CD4-positive, alpha-beta T cell treated with Interleukin-1 beta for 1 hour (primary cell): ENCODE data around the gene ARHGAP6.

Experiments
- DNase-seq, 2 donors: peaks; one replicate each; pipeline ENCODE4 v3.0.0-alpha.2; 2020 to 2022

The ARHGAP6 gene

DNA sequence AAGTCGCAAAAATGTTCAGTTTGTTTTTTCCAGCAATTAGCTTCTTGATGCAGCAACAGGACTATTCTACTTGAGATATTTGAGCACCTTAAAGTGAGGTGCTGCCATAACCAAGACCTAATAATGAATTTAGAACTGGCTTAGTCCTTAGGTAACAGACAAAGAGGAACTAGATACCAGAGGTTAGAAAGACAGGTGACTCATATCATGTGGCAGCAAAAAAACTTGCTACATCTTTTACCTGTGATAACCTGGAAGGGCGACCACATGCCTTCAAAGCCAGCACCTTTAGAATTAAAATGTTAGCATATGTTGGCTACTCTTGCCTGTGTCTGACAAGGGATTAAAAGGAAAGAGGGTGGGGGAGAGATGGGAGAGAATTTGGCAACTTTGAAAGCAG, 90.4 kb downstream of the ARHGAP6 start:
- DNase-seq, result no peak

DNA sequence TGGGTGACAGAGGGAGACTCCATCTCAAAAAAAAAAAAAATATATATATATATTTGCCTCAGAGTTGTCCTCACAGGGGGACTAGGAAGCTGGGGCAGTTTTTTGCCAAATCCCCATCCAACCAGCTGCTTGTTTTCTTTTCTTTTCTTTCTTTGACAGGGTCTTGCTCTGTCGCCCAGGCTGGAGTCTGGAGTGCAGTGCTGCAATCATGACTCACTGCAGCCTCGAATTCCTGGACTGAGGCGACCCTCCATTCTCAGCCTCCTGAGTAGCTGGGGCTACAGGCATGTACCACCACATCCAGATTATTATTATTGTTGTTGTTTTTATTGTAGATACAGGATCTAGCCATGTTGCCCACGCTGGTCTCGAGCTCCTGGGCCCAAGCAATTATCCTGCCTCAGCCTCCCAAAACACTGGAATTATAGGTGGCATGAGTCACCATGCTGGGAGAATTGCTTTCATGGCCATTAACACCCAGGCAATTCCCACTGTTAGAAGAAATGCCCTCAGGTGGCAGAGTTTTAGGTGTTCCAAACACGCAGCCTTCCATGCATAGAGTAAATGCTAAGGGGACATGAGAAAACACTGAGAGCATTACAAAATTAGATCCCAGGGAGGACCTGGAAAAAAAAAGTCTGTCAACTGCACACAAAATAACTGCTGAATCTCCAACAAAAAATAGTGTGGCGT, 98.0 kb downstream of the ARHGAP6 start:
- DNase-seq, result no peak

GRCh38 chrX:11566789-11567188, 98.9 kb downstream of the ARHGAP6 start:
- DNase-seq, result no peak

GRCh38 chrX:11566173-11566572, 99.5 kb downstream of the ARHGAP6 start:
- no peak for DNase-seq

DNA sequence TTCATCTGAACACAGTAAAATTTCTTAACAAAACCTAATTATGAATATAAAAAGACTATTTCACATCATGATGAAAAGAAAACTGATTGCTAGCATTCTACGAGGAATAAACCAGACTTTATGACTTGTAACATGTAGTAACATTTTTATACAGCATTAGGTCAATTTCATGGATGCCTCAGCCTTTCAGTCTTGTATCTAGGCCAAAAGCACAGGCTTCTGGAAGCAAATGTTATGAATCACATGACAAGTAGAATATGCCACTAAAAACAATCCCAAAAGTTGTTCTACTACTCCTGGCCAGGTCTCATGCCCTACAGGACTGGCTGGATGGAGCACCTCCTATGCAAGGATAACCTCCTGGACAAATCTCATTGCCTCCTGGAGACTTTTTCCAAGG, 101.2 kb downstream of the ARHGAP6 start:
- DNase-seq, result no peak

- no peak for DNase-seq
Measured at GRCh38 chrX:11562570-11562969, 103.2 kb downstream of the ARHGAP6 start.

DNA sequence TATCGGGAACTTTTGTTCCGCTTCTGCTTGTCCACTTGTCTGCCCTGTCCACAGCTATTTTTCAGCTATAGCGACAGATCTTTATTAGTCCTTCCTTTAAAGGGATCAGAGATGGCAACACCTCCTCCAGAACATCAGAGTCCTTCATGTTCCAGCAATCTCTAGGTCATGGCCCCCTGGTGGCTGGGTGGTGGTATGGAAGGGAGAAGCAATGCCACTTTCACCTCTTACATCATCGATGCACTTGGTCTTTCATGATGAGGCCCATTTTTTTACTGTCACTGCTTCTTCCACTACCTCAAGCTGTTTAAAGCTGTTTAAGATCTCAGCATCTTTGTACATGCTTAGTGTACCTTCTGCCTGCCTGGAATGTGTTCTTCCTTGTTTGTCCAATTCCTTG, 106.7 kb downstream of the ARHGAP6 start:
- DNase-seq, result peak; percentile 26 to 27

DNA sequence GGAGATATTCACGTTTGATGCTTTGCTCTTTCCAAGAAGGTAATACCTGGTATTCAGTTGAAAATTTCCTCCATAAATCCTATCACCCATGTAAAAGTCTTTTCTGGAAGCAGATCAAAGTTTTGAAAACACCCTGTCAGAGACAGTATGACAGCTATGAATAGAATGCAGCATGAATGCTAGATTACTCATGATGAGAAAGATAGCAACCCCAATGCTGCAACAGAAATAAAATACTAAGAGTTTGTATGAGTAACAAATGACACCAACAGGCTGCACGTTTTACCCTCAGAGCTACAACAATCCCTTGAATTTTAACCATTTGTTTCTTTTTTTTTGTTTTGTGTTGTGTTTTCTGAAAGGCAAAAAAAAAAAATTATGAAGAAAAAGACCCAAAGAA, 108.6 kb downstream of the ARHGAP6 start:
- DNase-seq, result no peak

DNA sequence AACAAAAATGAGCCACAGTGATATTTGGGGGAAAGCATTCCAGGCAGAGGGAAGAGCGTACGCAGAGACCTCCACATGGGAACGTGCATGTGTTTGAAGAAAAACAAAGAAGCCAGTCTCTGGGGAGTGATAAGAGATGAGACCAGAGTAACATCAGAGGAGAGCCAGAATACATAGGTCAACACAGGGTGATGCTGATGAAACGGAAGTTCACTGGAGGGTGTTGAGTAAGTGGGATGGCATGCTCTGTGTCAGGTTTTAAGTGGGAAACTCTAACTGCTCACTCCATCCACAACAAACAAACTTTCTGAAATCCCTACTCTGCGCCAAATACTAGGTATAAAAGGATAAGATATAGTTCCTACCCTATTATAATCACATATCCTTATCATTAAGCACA, 110.0 kb downstream of the ARHGAP6 start:
- no peak for DNase-seq

GRCh38 chrX:11553594-11553993, 112.1 kb downstream of the ARHGAP6 start:
- DNase-seq, result no peak

DNA sequence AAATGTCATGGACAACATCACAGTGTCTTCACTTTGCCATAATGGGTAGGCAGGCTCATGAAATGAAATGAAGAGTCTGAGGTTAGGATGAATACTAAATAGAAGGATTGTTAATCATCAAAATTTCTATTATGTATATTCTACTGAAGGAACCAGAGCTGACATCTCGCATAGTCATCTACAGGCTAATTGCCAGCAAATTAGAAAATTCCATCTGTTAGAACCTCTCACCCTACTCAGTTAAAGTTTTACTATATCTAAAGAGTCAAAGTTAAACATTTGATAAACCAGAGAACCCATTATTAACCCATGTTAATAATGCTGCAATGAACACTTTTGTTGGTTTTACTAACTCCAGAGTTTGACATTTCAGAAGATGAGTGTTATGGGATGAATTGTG, 114.6 kb downstream of the ARHGAP6 start:
- DNase-seq, result no peak

DNA sequence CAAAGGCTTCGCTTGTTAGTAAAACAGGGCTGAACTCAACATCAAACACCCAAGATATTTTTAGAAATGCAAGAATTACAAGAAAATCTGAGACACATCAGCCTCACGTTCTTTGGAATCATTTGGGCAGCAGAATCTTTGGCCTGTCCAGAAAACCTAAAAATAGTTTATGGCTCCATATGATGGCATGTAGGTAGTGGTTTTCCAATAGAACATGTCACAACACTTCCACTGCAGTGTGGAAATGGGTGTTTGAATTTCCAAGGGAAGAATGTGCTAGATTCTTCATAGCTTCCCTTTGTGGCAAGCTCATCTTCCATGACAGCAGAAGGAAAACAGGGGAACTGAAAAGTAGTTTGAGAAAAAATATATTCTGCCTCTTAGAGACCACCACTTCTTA, 118.8 kb downstream of the ARHGAP6 start:
- DNase-seq, result no peak

- DNase-seq, result no peak
Measured at GRCh38 chrX:11543249-11543648, 122.5 kb downstream of the ARHGAP6 start.

- no peak for DNase-seq
Measured at GRCh38 chrX:11541510-11541909, 124.2 kb downstream of the ARHGAP6 start.

DNA sequence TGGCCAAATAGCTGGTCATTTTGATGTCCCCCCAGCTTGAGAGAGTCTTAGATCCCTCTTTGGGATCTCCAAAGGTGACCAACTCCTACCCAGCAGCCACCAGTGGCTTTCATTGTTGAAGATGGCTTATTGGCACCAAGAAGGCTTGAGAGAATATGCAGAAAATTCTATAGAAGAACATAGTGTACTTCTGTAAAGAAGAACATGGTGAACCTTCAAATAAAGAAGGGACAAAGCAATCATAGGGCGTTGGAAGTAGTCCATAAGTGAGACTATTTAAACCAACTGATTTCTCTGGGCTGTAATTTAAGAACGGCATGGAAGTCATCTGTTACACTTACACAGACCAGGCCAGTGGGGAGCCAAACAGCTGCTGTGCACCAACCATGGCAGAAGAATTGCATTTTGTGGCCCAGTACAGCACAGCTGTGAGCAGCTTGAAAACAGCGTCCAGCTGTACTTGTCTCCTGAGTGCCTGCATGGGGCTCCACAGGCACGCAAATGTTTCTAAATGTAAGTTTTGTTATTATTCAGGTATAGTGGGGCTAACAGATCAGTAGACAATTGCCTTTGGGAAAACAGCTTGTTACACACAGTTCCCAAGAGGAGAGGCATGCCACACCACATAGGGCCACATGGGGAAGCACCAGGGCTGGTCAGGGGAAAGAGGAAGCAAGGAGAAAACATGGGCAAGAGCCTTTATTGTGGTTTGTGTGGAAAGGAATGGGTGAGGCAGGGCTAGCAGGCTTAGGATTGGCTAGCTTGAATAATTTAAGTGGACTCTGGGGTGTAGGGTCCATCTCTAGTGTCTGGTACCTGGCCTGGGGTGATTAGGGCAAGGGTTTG, 125.0 kb downstream of the ARHGAP6 start:
- DNase-seq, result no peak

DNA sequence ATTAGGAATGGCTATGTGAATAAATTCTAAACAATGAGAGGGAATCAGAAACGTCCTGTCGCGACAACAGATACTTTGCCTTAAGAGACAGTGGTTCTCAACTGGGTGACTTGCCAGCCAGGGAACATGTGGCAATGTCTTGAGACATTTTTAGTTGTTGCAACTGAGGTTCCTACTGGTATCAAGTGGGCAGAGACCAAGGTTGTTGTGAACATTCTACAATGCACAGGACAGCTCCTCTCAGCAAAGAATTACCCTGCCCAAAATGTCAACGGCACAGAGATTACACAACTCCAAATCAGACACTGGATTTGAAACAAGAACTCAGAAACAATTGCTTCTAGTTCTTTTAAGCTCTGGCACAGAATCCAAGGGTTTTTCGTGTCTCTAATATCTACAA, 128.6 kb downstream of the ARHGAP6 start:
- no peak for DNase-seq

DNA sequence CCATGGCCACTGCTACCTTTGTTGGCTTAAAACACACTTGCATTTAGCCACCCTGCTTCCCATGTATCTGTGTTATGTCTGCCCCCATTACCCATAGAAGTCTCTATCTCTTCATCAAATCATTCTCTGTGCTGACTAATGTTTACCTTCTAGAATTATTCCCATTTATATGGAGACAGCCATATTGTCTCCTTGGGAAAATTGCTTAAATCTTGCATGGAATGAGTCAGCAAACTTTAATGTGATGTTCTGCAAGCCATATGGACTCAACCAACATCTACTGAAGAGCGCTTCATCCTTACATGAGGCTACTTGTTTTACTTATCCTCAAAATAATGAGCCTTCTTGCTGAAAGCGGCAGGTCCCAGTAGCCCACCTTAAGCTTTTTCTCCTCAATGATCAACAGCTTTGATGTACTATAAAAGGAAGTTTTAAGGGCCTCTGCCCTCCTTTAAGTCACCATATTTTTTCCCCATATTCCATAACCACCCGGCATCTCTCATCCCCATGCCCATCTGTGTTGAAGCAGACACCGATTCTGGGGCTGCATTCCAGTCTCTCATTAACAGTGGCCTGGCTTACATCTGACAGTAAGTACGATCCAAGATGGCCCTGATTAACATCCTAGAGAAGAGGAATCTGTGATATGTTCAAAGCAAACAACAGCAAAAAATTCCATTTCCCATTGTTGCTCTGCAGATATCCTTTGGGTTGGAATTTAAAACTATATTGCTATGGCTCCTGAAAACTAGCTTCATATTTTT, 130.4 kb downstream of the ARHGAP6 start:
- DNase-seq, result no peak

DNA sequence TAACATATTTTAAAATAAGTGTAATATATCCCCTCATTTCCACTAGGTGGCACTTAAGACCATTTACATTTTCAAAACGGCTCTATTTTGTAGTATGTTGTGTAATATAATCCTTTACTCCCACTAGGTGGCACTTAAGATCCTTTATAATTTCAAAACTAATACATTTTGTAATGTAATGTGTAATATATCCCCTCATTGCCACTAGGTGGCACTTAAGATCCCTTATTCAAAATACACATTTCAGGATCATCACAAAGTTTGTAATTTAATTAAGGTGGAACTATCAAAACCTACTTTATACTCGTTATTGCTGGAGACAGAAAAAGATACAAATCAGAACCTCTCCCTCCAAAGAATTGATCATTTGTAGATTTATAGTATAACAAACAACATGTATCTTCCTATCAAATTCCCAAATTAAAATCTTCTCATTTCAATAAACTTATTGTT, 132.5 kb downstream of the ARHGAP6 start:
- peak in 1 of 2 donors; percentile 73 for DNase-seq

- no peak for DNase-seq
Measured at GRCh38 chrX:11532291-11533078, 133.2 kb downstream of the ARHGAP6 start.

DNA sequence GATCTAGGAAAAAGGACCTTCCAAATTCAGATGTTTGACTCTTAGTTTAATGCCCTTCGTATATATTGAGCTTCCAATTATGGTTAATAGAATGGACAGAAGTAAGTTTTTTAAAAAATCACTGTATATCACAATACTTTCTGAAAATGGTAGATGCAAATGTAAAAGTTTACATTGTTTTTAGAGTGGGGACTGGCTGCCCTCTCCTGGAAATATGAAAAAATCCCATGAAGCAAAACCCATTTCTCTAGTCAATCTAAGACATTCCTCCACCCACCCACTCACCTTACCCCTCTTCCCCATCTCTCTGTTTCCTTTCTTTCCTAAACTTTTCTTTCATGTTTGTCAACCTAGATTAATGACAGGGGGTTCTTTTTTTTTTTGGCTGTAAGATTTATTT, 134.5 kb downstream of the ARHGAP6 start:
- no peak for DNase-seq

DNA sequence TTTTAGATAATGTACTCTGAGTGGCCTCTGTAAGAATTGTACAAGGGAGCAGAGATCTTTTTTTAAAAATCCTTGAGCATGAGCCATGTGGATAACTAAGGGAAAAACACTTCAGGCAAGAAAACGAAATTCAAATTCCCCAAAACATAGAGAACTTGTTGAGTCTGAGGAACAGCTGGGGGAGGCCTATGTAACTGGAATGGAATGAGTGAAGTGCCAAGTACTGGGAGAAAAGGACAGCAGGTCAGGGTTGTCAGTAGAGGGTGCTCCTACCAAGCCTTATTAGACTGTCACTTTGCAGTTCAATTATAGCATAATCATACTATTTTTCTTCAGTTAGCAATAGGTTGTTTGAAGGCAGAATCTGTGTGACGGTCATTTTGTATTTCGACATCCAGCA, 135.1 kb downstream of the ARHGAP6 start:
- no peak for DNase-seq

- DNase-seq, result no peak
Measured at GRCh38 chrX:11528623-11529022, 137.1 kb downstream of the ARHGAP6 start.

- no peak for DNase-seq
Measured at GRCh38 chrX:11525685-11526084, 140.0 kb downstream of the ARHGAP6 start.
